Activated T-helper 1 cell treated with anti-CD3 and anti-CD28 coated beads, Interleukin-12 subunit alpha, Interleukin-12 subunit beta, Interleukin-2, Interleukin-4 antibody, amounts not matched to agents 30 ng/mL and 10 ng/mL and 1 ng/mL, durations not matched to agents 14 hours and 24 hours and 36 hours (primary cell): Measurements from ENCODE around the gene HSH2D. TPM values are rescaled to one million over a fixed set of nuclear protein-coding genes. Genes with fewer than 3 reads are reported as not detected.
"Not testable (repeated sequence)": the region's sequence is repeated elsewhere in the genome, so short reads cannot be mapped to it uniquely, and the experiment has no call there.

Source experiments
- DNase-seq: peaks from one replicate; pipeline ENCODE4 v3.0.0; 2021; ENCODE audit warnings: low spot score
- H3K27ac Mint-ChIP-seq: one replicate; pipeline ENCODE4 v1.8.0; 2021; ENCODE audit warnings: mild to moderate bottlenecking, mixed read lengths
- H3K27me3 Mint-ChIP-seq: one replicate; pipeline ENCODE4 v1.8.0; 2022; ENCODE audit warnings: mild to moderate bottlenecking, moderate library complexity, mixed read lengths; ENCODE audit not compliant: insufficient read depth
- H3K36me3 Mint-ChIP-seq: one replicate; pipeline ENCODE4 v1.8.0; 2021; ENCODE audit warnings: low read depth, mixed read lengths
- H3K4me1 Mint-ChIP-seq: one replicate; pipeline ENCODE4 v1.8.0; 2021; ENCODE audit warnings: low read depth, mixed read lengths
- H3K4me3 Mint-ChIP-seq: one replicate; pipeline ENCODE4 v1.8.0; 2021; ENCODE audit warnings: mild to moderate bottlenecking, moderate library complexity, mixed read lengths
- H3K9me3 Mint-ChIP-seq: one replicate; pipeline ENCODE4 v1.8.0; 2021; ENCODE audit warnings: mixed read lengths
- intact Hi-C: fragments of 100-400 bp; cut with micrococcal nuclease; formaldehyde crosslinking; loops from one replicate; pipeline ENCODE4 v1.15.1; 2024
- total RNA-seq: library from RNA; stranded (reverse); gene quantifications from 2 replicates; pipeline ENCODE4 v1.2.3, GENCODE V29; 2022

HSH2D gene
- total RNA-seq, 1 donor from 2014 or later: 35.2 TPM

- Mint-ChIP-seq H3K4me3 (peak overlapping the region; percentile 98), H3K27me3 (peaks cover 1% of the 10 kb centered on the region), H3K9me3 (no peaks in the 10 kb centered on the region), H3K4me1 (peaks cover 31% of the 10 kb centered on the region), H3K27ac (peak overlapping the region; percentile 95), H3K36me3 (peaks cover 24% of the 10 kb centered on the region)
- DNase-seq: no peak
- intact Hi-C loops: loop anchor here (1.0 to 2.0 kb wide), 13 partner anchors 7 to 987 kb away; partner anchors contain the start of genes AP1M1, C19orf44, CALR3 and CHERP
Measured at GRCh38 chr19:16111909-16112752, 31.4 kb upstream of the HSH2D start.

DNA sequence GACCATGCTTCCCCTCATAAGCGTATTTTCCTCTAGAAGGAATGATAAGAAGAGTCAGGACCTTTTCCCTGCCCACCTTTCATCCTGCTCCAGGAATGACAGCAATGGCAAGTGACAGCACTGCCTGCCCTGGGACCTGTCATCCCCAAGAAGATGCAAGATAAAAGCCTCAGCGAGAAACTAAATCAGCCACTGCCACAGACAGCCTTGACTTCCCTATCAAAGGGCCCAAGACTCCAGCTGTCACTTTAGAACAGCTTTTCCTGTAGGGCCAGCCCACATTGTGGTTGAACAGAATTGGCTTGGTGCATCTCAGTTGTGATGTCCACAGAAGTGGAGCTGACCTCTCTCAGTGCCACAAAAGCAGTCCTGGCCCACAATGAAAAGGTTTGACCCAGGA, 30.7 kb upstream of the HSH2D start:
- H3K27ac Mint-ChIP-seq: peak overlapping the region; percentile 95
- peaks cover 38% of the 10 kb centered on the region for H3K4me1 Mint-ChIP-seq
- intact Hi-C loops: no loop called here
- no peak for DNase-seq
- peaks cover 1% of the 10 kb centered on the region for H3K27me3 Mint-ChIP-seq
- H3K4me3 Mint-ChIP-seq: peak overlapping the region; percentile 98
- peaks cover 23% of the 10 kb centered on the region for H3K36me3 Mint-ChIP-seq
- H3K9me3 Mint-ChIP-seq: no peaks in the 10 kb centered on the region

- H3K4me1 Mint-ChIP-seq: peaks cover 47% of the 10 kb centered on the region
- no peak for DNase-seq
Measured at GRCh38 chr19:16113727-16114126, 29.8 kb upstream of the HSH2D start.

GRCh38 chr19:16115301-16116039, 28.0 kb upstream of the HSH2D start:
- no peak for DNase-seq
- Mint-ChIP-seq H3K27me3 (peaks cover 1% of the 10 kb centered on the region), H3K4me1 (peaks cover 57% of the 10 kb centered on the region), H3K4me3 (no peak overlapping the region), H3K9me3 (no peaks in the 10 kb centered on the region), H3K27ac (peak overlapping the region; percentile 62), H3K36me3 (peaks cover 39% of the 10 kb centered on the region)
- intact Hi-C loops: no loop called here

More at GRCh38 chr19:16113727-16114126, 29.8 kb upstream of the HSH2D start:
- peak overlapping the region; percentile 77 for H3K4me3 Mint-ChIP-seq
- peaks cover 31% of the 10 kb centered on the region for H3K36me3 Mint-ChIP-seq
- no peaks in the 10 kb centered on the region for H3K9me3 Mint-ChIP-seq
- intact Hi-C loops: no loop called here
- H3K27ac Mint-ChIP-seq: peak overlapping the region; percentile 58
- H3K27me3 Mint-ChIP-seq: peaks cover 1% of the 10 kb centered on the region

DNA sequence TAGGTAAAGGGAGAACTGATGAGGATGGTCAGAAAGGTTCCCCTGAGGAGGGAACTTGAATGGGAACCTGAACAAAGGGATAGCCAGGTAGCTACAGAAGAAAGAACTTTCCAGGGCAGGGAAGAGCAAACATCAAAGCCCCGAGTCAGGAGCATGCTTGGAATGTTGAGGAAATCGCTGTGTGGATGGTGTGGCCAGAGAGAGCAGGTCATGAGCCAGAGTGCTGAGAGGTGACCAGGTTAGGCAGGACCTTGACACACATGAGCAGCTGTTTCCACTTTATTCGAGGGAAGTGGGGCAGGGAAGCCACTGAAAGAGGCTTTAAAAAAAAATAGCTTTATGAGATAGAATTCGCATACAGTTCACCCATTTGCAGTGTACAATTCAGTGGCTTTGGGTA, 27.4 kb upstream of the HSH2D start:
- Mint-ChIP-seq H3K4me3 (no peak overlapping the region), H3K4me1 (peaks cover 55% of the 10 kb centered on the region), H3K27ac (peak overlapping the region; percentile 62), H3K9me3 (no peaks in the 10 kb centered on the region), H3K27me3 (peaks cover 1% of the 10 kb centered on the region), H3K36me3 (peaks cover 39% of the 10 kb centered on the region)
- intact Hi-C loops: no loop called here
- no peak for DNase-seq

- no peak for DNase-seq
- H3K4me1 Mint-ChIP-seq: peaks cover 57% of the 10 kb centered on the region
- H3K9me3 Mint-ChIP-seq: no peaks in the 10 kb centered on the region
- H3K36me3 Mint-ChIP-seq: peaks cover 46% of the 10 kb centered on the region
- peaks cover 1% of the 10 kb centered on the region for H3K27me3 Mint-ChIP-seq
- peak overlapping the region; percentile 70 for H3K4me3 Mint-ChIP-seq
- intact Hi-C loops: loop anchor here (2.0 kb wide), 2 partner anchors 25 to 221 kb away; partner anchors contain the start of gene HSH2D
- H3K27ac Mint-ChIP-seq: peak overlapping the region; percentile 95
Measured at GRCh38 chr19:16117594-16118033, 25.9 kb upstream of the HSH2D start.

DNA sequence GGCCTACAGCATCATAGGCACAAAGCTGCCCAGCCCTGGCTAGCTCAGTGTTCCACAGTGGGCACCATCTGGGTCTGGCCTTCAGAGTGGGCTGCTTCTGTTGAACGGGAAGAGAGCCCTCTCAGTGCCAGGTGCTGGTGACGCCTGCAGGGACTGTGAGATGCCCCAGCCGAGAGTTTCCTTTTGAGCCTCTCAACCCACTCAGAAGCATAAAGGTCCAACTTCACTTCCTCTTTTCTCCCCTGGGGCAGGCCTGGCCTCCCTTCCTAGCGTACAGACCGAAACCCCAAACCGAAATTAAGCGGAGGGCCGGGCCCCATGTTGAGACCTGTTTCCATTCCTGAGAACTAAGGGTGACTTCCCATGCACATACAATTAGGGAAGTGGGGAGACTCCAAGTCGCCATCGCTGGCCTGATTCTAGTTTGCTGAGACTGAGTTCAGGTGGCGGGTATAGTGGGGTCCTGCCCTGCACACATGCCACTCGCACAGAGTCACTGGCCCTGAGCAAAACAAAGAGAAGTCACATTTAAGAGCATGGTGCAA, 24.9 kb upstream of the HSH2D start:
- Mint-ChIP-seq H3K36me3 (peaks cover 47% of the 10 kb centered on the region), H3K4me1 (peaks cover 51% of the 10 kb centered on the region)
- intact Hi-C loops: loop anchor here (1.0 to 2.0 kb wide), 7 partner anchors 7 to 220 kb away; partner anchors contain the start of genes AP1M1, FAM32A, HSH2D and RAB8A

DNA sequence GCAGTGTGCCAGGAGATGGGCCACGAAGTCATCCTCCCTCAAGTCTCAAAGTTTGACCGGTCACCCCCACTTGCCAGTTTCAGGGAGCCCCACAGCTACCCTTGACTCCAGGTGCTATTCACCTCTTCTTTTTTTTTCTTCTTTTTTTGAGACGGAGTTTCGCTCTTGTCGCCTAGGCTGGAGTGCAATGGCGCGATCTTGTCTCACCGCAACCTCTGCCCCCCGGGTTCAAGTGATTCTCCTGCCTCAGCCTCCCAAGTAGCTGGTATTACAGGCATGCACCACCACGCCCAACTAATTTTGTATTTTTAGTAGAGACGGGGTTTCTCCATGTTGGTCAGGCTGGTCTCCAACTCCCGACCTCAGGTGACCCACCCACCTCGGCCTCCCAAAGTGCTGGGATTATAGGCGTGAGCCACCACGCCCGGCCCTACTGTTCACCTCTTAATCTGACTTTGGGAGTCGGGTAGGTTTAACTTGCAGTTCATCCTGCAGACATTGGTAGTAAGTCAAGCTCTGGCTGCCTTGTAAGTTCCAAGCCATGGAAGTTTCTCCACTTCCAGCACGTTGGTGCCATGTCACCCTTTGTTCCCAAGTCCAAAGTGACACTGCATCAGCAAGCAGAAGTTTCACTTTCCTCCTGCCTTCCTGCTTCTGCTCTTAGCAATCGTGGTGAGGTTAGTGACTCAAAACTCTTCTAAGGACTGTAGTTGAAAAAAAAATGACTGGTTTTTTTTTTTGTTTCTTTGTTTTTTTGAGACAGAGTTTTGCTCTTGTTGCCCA, 24.2 kb upstream of the HSH2D start:
- Mint-ChIP-seq H3K36me3 (peaks cover 48% of the 10 kb centered on the region), H3K4me3 (peak overlapping the region; percentile 77), H3K27ac (peak overlapping the region; percentile 95), H3K4me1 (peaks cover 46% of the 10 kb centered on the region)
- intact Hi-C loops: loop anchor here (1.0 to 2.0 kb wide), 7 partner anchors 8 to 220 kb away; partner anchors contain the start of genes AP1M1, FAM32A, HSH2D and RAB8A
- DNase-seq: peak; percentile 62
- not testable (repeated sequence) for H3K9me3 Mint-ChIP-seq, H3K27me3 Mint-ChIP-seq

More for the DNA sequence above, 24.9 kb upstream of the HSH2D start:
- peaks cover 1% of the 10 kb centered on the region for H3K27me3 Mint-ChIP-seq
- peak overlapping the region; percentile 95 for H3K27ac Mint-ChIP-seq
- DNase-seq: peak; percentile 41
- no peaks in the 10 kb centered on the region for H3K9me3 Mint-ChIP-seq
- H3K4me3 Mint-ChIP-seq: peak overlapping the region; percentile 70

GRCh38 chr19:16121141-16121540, 22.3 kb upstream of the HSH2D start:
- Mint-ChIP-seq H3K27ac (peak overlapping the region; percentile 12), H3K9me3 (no peaks in the 10 kb centered on the region), H3K36me3 (peaks cover 55% of the 10 kb centered on the region), H3K27me3 (no peaks in the 10 kb centered on the region), H3K4me3 (no peak overlapping the region), H3K4me1 (peaks cover 41% of the 10 kb centered on the region)
- intact Hi-C loops: no loop called here
- no peak for DNase-seq

- peaks cover 36% of the 10 kb centered on the region for H3K4me1 Mint-ChIP-seq
Measured at GRCh38 chr19:16121967-16122366, 21.5 kb upstream of the HSH2D start.

DNA sequence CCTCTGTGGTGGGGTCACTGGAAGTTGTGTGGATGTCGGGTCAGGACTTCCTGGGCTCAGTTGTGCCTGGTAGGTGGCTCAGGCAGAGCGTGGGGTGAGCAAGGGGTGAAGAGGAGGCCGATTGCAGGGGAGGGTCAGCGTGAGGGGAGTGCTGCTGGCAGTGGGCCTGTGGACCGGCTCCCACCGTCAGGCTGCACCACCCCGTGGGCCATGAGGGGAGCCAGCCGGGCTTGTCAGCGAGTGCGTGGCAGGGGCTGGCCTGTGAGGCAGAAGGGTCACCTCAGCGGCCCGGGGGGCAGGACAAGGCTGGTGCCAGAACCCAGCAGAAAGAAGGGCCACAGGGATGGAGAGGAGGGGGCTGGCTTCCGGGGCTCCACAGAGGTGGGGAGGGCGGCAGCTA, 18.5 kb upstream of the HSH2D start:
- no peak for DNase-seq
- H3K9me3 Mint-ChIP-seq: no peaks in the 10 kb centered on the region
- intact Hi-C loops: no loop called here
- peaks cover 58% of the 10 kb centered on the region for H3K36me3 Mint-ChIP-seq
- no peak overlapping the region for H3K4me3 Mint-ChIP-seq
- no peak overlapping the region for H3K27ac Mint-ChIP-seq
- H3K4me1 Mint-ChIP-seq: peaks cover 8% of the 10 kb centered on the region
- H3K27me3 Mint-ChIP-seq: no peaks in the 10 kb centered on the region

More at GRCh38 chr19:16121967-16122366, 21.5 kb upstream of the HSH2D start:
- Mint-ChIP-seq H3K27me3 (no peaks in the 10 kb centered on the region), H3K36me3 (peaks cover 59% of the 10 kb centered on the region), H3K4me3 (no peak overlapping the region), H3K27ac (peak overlapping the region; percentile 40), H3K9me3 (no peaks in the 10 kb centered on the region)
- DNase-seq: no peak
- intact Hi-C loops: no loop called here
